Mononuclear cell (primary cell): ENCODE measurements around the gene GYG1. TPM values are rescaled to one million over a fixed set of nuclear protein-coding genes. Genes with fewer than 3 reads are reported as not detected.
A peak's percentile ranks its signal among the peaks of the same experiment; 100 is the strongest.
"Not testable (repeated sequence)": the region's sequence is repeated elsewhere in the genome, so short reads cannot be mapped to it uniquely, and the experiment has no call there.

ENCODE experiments used
- H3K27me3 ChIP-seq: 2 replicates; pipeline ENCODE4 v1.6.0; 2011; ENCODE audit warnings: low read length, control low read depth; ENCODE audit not compliant: insufficient read depth
- H3K4me1 ChIP-seq: 2 replicates; pipeline ENCODE4 v1.5.1; 2011; ENCODE audit warnings: mild to moderate bottlenecking, low read length, control low read depth; ENCODE audit not compliant: insufficient read depth
- H3K4me3 ChIP-seq: 2 replicates; pipeline ENCODE4 v1.5.1; 2011; ENCODE audit warnings: mild to moderate bottlenecking, low read length, moderate library complexity
- H3K9me3 ChIP-seq: 2 replicates; pipeline ENCODE4 v1.5.1; 2011; ENCODE audit warnings: low read depth, mild to moderate bottlenecking, control low read depth, low read length
- total RNA-seq: library from RNA; depleted of rRNA; stranded (reverse); fragments of >200 nt; gene quantifications from one replicate; pipeline ENCODE4 v1.2.3, GENCODE V29; 2012

GYG1 gene
- total RNA-seq, 1 donor = 33.4 TPM

- no peak overlapping the region for H3K4me3 ChIP-seq
- no peaks in the 10 kb centered on the region for H3K9me3 ChIP-seq
- no peaks in the 10 kb centered on the region for H3K27me3 ChIP-seq
- no peaks in the 10 kb centered on the region for H3K4me1 ChIP-seq
Observed at GRCh38 chr3:148970271-148970670, 21.1 kb upstream of the GYG1 start.

DNA sequence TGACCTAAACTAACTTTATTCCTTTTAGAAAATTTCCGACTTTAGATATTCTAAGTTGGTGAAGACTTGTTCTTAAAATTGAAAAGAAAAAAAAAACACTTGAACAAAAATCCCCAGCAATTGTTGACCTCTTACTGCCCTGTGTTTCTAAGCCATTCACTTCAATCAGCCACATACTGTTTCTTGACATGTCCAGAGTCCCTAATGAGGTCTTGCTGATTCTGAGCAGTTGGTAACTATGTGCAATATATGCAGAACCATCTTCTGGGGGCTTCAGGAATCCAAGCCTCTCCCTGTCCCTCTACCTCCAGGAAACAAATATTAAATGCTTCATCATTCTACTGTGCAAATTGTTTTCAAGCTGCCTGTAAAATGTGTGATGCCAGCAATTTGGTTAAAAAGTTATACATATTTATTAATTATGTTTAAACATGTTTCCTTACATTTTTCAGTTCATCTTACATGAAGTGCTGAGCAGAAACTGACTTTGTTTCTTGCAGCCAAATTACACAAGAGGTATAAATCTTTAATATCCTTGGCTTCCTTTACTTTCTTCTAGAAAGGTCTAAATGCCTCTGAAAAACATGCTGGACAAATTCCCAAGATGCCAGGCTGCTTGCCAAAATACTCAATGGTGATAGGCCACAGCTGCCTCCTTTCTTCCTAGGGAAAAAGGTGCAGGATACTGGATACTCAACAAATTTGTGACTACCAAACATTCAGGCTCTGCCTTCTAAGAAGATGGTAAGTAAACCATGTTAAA is 19.8 kb upstream of the GYG1 start:
- H3K4me1 ChIP-seq = no peaks in the 10 kb centered on the region
- H3K9me3 ChIP-seq = no peaks in the 10 kb centered on the region
- H3K27me3 ChIP-seq = no peaks in the 10 kb centered on the region
- no peak overlapping the region for H3K4me3 ChIP-seq

GRCh38 chr3:148974726-148975125 is 16.6 kb upstream of the GYG1 start:
- Histone ChIP-seq H3K27me3 (no peaks in the 10 kb centered on the region), H3K4me1 (no peaks in the 10 kb centered on the region), H3K4me3 (no peak overlapping the region), H3K9me3 (no peaks in the 10 kb centered on the region)

DNA sequence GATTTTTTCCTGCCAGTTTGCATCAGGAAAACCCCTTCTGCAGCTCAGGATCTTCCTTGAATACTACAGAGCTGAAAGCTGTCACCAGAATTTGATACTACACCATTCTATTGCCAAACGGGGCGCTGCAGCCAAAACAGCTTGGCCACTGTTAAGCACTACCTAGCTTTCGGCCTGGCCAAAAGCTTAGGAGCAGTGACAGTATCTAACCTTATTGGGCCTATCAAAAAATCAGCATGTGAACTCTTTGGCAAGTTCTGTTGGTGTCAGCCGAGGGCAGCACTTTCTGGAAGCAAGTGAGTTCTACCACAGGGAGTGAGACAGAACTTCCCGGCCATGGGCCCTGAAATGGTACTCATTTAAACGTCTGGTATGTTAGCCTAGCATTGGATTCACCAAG is 16.1 kb upstream of the GYG1 start:
- Histone ChIP-seq H3K27me3 (no peaks in the 10 kb centered on the region), H3K9me3 (no peaks in the 10 kb centered on the region), H3K4me3 (no peak overlapping the region), H3K4me1 (no peaks in the 10 kb centered on the region)

GRCh38 chr3:148975696-148976095 is 15.6 kb upstream of the GYG1 start:
- Histone ChIP-seq H3K9me3 (no peaks in the 10 kb centered on the region), H3K4me3 (no peak overlapping the region), H3K4me1 (no peaks in the 10 kb centered on the region), H3K27me3 (no peaks in the 10 kb centered on the region)

DNA sequence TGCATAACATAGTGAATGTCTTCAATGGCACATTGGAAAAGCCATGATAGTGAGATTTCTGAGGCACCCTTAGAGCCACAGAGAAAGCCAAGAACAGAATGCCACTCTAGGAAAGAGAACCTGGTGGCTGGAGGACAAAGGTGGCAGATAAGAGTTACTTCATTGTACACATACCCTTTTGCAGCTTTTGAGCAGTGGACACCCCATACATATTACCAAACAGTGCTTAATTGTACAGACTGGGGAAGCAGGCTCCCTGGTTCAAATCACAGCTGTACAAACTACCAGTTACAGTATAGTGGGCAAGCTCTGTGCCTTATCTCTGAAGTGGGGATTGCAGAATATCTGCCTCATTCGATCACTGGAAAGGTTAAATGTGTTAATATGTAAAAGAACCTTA is 10.1 kb upstream of the GYG1 start:
- Histone ChIP-seq H3K4me1 (no peaks in the 10 kb centered on the region), H3K9me3 (no peaks in the 10 kb centered on the region), H3K4me3 (no peak overlapping the region), H3K27me3 (no peaks in the 10 kb centered on the region)

DNA sequence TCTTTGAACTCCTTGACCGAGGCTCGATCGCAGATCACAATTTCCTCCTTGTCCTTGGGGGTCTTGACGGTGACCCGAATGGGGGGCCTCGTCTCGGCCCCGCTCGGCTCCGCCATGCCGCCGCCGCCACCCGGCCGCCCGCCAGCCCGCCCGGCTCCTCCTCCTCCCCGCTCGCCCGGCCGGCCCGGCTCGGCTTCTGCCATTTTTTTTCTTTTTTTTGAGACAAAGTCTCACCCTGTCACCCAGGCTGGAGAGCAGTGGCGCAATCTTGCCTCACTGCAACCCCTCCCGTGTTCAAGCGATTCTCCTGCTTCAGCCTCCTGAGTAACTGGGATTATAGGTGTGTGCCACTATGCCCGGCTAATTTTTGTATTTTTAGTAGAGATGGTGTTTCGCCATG is 3.8 kb upstream of the GYG1 start:
- not testable (repeated sequence) for H3K4me3 ChIP-seq, H3K27me3 ChIP-seq

DNA sequence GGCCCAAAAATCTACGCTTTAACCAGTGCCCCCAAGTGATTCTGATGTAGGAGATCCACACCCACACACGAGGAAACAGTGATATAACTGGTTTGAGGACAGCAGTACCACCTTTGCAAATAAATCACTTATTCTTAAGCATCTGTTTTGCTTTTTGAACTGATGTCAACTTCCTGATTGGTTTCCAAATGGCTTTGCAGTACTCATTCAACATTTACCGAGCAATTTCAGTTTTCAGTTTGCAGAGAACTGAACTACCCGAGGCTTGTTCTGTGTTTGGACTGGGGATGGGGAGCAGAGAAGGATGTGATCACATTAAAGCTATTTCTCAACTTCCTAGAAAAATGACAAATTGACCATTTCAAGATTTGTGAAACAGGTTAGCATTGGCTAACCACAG is 1.1 kb upstream of the GYG1 start:
- Histone ChIP-seq H3K4me3 (no peak overlapping the region), H3K27me3 (no peaks in the 10 kb centered on the region), H3K4me1 (peaks cover 40% of the 10 kb centered on the region)

More for the DNA sequence above, 3.8 kb upstream of the GYG1 start:
- not testable (repeated sequence) for H3K9me3 ChIP-seq
- peaks cover 28% of the 10 kb centered on the region for H3K4me1 ChIP-seq

GRCh38 chr3:148992027-148992634 is 791 bp downstream of the GYG1 start:
- Histone ChIP-seq H3K4me3 (peak overlapping the region; percentile 76), H3K9me3 (no peaks in the 10 kb centered on the region), H3K4me1 (peaks cover 40% of the 10 kb centered on the region), H3K27me3 (no peaks in the 10 kb centered on the region)

More for the DNA sequence above, 1.1 kb upstream of the GYG1 start:
- H3K9me3 ChIP-seq = no peaks in the 10 kb centered on the region

DNA sequence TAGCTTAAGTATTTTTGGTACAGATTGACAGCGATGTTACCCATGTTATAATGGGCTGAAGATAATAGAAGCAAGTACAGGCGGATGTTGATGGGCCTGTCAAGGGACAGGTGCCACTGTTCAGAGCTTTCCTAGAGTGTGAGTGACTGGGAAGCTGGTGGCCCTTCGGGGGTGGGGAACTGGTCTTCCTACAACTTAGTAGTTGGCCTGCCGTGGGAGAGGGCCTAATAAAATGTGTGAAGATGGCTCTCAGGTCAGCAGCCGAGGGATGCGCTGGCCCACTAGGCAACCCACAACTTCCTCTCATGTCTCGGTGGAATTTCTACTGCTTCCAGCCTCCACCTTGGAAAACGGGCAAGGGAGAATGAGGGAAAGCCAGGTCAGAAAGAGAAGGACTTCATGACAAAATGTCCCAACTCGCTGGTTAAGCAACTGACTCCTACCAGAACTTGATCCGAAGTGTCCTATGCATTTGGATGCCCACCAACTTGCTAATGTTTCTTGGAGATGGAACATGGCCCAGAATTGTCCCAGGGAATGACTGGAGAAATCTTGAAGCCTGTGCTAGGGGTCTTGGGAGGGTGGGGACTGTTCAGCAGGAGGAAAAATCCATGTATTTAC is 1.4 kb downstream of the GYG1 start:
- no peaks in the 10 kb centered on the region for H3K9me3 ChIP-seq
- no peaks in the 10 kb centered on the region for H3K27me3 ChIP-seq
- peak overlapping the region; percentile 76 for H3K4me3 ChIP-seq
- H3K4me1 ChIP-seq = peaks cover 40% of the 10 kb centered on the region

DNA sequence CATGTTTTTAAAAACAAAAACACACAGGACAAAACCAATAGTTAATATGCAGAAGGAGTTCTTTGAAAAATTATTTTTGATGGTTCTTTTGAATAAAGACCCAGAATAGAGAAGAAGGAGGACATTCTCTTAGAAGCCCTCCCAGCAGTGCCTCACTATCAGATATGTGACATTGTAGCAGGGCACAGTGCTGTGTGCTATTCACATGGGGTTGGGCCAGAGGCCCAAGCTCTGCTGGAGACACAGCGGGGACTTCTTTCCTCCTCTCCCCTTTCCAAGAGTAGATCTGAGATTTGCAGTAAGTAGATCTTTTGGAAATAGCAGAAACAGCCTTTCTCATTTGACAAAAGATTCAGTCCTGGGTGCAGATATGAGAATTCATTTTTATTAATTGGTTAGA is 6.3 kb downstream of the GYG1 start:
- Histone ChIP-seq H3K4me3 (no peak overlapping the region), H3K27me3 (no peaks in the 10 kb centered on the region), H3K4me1 (peaks cover 35% of the 10 kb centered on the region), H3K9me3 (no peaks in the 10 kb centered on the region)

- Histone ChIP-seq H3K9me3 (no peaks in the 10 kb centered on the region), H3K4me1 (peaks cover 28% of the 10 kb centered on the region), H3K4me3 (no peak overlapping the region)
Observed at GRCh38 chr3:148998297-148998696, 7.0 kb downstream of the GYG1 start.

DNA sequence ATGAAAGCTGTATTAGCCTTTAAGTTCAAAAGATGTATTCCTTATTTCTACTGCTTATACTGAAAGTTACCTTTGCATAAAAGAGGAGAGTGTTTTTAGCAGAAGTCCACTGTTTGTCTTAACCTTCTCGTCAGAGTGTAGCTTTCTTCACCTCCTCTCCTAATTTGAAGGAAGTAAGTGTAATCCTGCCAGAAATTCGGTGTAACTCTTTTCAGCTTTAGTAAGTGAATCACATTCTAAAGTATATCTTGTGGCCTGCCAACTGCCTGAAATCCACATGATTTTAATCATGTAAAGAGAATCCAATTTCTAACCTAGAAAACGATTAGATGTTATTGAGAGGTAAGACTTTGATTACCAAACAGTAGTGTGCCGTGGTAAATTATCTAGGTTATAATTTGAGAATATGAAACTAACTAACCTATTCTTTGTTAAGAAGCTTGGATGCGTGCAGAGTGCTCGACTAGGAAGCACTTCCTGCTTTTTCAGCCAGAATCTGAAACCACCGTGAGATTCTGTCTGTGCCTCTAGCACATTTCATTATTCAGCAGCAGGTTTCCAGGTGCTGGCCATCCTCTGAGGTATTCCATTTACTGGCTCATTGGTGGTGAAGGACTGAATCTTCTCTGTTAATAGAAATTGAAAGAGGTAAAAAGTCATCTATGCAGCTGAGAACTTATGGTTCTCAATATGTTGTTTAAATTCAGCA is 7.5 kb downstream of the GYG1 start:
- H3K4me3 ChIP-seq = no peak overlapping the region
- no peaks in the 10 kb centered on the region for H3K27me3 ChIP-seq
- peaks cover 24% of the 10 kb centered on the region for H3K4me1 ChIP-seq
- no peaks in the 10 kb centered on the region for H3K9me3 ChIP-seq

More at GRCh38 chr3:148998297-148998696, 7.0 kb downstream of the GYG1 start:
- H3K27me3 ChIP-seq = no peaks in the 10 kb centered on the region

- Histone ChIP-seq H3K9me3 (no peaks in the 10 kb centered on the region), H3K4me1 (peaks cover 24% of the 10 kb centered on the region), H3K27me3 (no peaks in the 10 kb centered on the region), H3K4me3 (no peak overlapping the region)
Observed at GRCh38 chr3:148999806-149000205, 8.5 kb downstream of the GYG1 start.

GRCh38 chr3:149000206-149000745 is 8.9 kb downstream of the GYG1 start:
- H3K9me3 ChIP-seq = no peaks in the 10 kb centered on the region
- peaks cover 24% of the 10 kb centered on the region for H3K4me1 ChIP-seq
- H3K4me3 ChIP-seq = no peak overlapping the region
- H3K27me3 ChIP-seq = no peaks in the 10 kb centered on the region
